Keratinocyte (primary cell): Measurements from ENCODE around the gene NRG3. TPM values are rescaled to one million over a fixed set of nuclear protein-coding genes. Genes with fewer than 3 reads are reported as not detected.

Experiments used
- DNase-seq: peaks from one replicate; pipeline ENCODE4 v3.0.0-alpha.2; 2011; ENCODE audit warnings: low read depth, missing footprints, low spot score
- FAIRE-seq: peaks from 2 replicates; lab custom pipeline; 2011; peaks lifted over from hg19 to GRCh38; lab: Jason Lieb, UNC
- H2AFZ ChIP-seq: 2 replicates; pipeline ENCODE4 v1.6.0; 2012; ENCODE audit warnings: low read length, control low read depth, inconsistent platforms; ENCODE audit not compliant: control insufficient read depth
- H3K27ac ChIP-seq: 2 replicates; pipeline ENCODE4 v1.5.1; 2011; ENCODE audit warnings: low read length; ENCODE audit not compliant: control insufficient read depth, insufficient read depth
- H3K27me3 ChIP-seq: 3 replicates; pipeline ENCODE4 v1.6.0; 2011; ENCODE audit warnings: low read length; ENCODE audit not compliant: control insufficient read depth, insufficient read depth; ENCODE audit errors: extremely low read depth
- H3K36me3 ChIP-seq, 2 experiments: 2 replicates in 1 of 2; 3 replicates in 1 of 2; pipeline ENCODE4 v1.5.1; 2011; ENCODE audit warnings: low read length in 2 of 2, mild to moderate bottlenecking in 1 of 2; ENCODE audit not compliant: control insufficient read depth in 2 of 2, insufficient read depth in 2 of 2; ENCODE audit errors: extremely low read depth in 1 of 2
- H3K4me1 ChIP-seq: 3 replicates; pipeline ENCODE4 v1.5.1; 2011; ENCODE audit warnings: low read length; ENCODE audit not compliant: control insufficient read depth, insufficient read depth; ENCODE audit errors: extremely low read depth
- H3K4me2 ChIP-seq: 3 replicates; pipeline ENCODE4 v1.6.0; 2011; ENCODE audit warnings: low read depth, low read length; ENCODE audit not compliant: control insufficient read depth, insufficient read depth; ENCODE audit errors: extremely low read depth
- H3K4me3 ChIP-seq, 3 experiments: fragments of 200-600 bp in 1 of 3; sonication (generic) in 1 of 3; 2 replicates in 2 of 3; 3 replicates in 1 of 3; pipeline ENCODE4 v1.5.1; 2011 to 2016; ENCODE audit warnings: low read length in 3 of 3, mild to moderate bottlenecking in 3 of 3, control low read depth in 2 of 3, inconsistent platforms in 1 of 3, low read depth in 1 of 3, mixed read lengths in 1 of 3, mixed run types in 1 of 3, moderate library complexity in 1 of 3; ENCODE audit not compliant: control insufficient read depth in 2 of 3, insufficient read depth in 2 of 3; ENCODE audit errors: extremely low read depth in 1 of 3
- H3K79me2 ChIP-seq: 2 replicates; pipeline ENCODE4 v1.6.0; 2012; ENCODE audit warnings: low read length; ENCODE audit not compliant: control insufficient read depth, insufficient read depth
- H3K9ac ChIP-seq: 3 replicates; pipeline ENCODE4 v1.6.0; 2011; ENCODE audit warnings: low read length; ENCODE audit not compliant: control insufficient read depth, insufficient read depth; ENCODE audit errors: extremely low read depth
- H3K9me1 ChIP-seq: 3 replicates; pipeline ENCODE4 v1.6.0; 2011; ENCODE audit warnings: low read length; ENCODE audit not compliant: control insufficient read depth, insufficient read depth; ENCODE audit errors: extremely low read depth
- H3K9me3 ChIP-seq: 2 replicates; pipeline ENCODE4 v1.5.1; 2012; ENCODE audit warnings: low read depth, low read length; ENCODE audit not compliant: control insufficient read depth
- H4K20me1 ChIP-seq: 3 replicates; pipeline ENCODE4 v1.6.0; 2011; ENCODE audit warnings: low read length; ENCODE audit not compliant: control insufficient read depth, insufficient read depth; ENCODE audit errors: extremely low read depth
- EZH2 ChIP-seq: IDR thresholded peaks from one replicate; pipeline ENCODE4 v1.6.1; 2012; ENCODE audit warnings: inconsistent platforms, mild to moderate bottlenecking, low read length, moderate library complexity
- dilution Hi-C: fragments of 300-500 bp; cut with MboI; formaldehyde crosslinking; loops from one replicate; pipeline ENCODE4 v1.7.0; 2020; ENCODE audit warnings: low sequenced_read_pairs; ENCODE audit not compliant: extremely low pct_ligation_motif_present
- polyA plus RNA-seq, 5 experiments: library from polyadenylated mRNA; depleted of rRNA in 3 of 5; stranded (reverse) in 3 of 5; stranded (forward) in 1 of 5; unstranded in 1 of 5; fragments of >200 nt; gene quantifications; 1 replicate in 1 of 5; 2 replicates in 3 of 5; 3 replicates in 1 of 5; pipeline versions ENCODE4 v1.2.1 to v1.2.3, GENCODE V29; 2011 to 2012; ENCODE audit warnings: missing spikeins in 2 of 5, low read depth in 1 of 5, low replicate concordance in 1 of 5
- TF ChIP-seq, protein P1 (sequence below), 3 experiments: IDR thresholded peaks in 1 of 3; conservative IDR thresholded peaks in 1 of 3; optimal IDR thresholded peaks in 1 of 3; 2 replicates in 2 of 3; 3 replicates in 1 of 3; pipeline versions ENCODE3 to v1.5.1; 2011; ENCODE audit warnings: low read length in 3 of 3, mild to moderate bottlenecking in 3 of 3, moderate library complexity in 2 of 3, control low read depth in 1 of 3, inconsistent platforms in 1 of 3; ENCODE audit not compliant: insufficient read depth in 2 of 3; ENCODE audit errors: extremely low read depth in 1 of 3

NRG3 gene
- polyA plus RNA-seq, 1 donor (not counting 4 experiments of a cell fraction or from before 2014, with no cell fraction given), result not detected

DNA sequence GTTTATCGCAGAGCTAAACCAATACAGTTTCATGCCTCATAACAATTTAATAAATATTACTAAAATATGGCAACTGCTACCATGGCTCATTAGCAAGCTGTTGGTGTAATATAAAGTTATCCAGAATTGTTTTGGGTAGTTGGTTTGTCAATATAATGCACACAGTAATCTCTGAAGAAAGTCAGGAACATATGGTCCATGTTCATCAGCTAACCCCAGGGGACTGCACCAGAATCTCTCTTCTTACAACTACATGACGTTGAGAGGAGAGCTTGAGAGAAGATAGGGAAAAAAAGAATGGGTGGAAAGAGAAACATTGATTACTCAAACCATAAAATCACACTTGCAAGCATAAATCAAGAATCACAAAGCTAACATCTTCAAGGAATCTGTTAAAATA is 333.7 kb downstream of the NRG3 start:
- FAIRE-seq (no peak), DNase-seq (no peak)
- Histone ChIP-seq H3K4me1 (no peaks in the 10 kb centered on the region), H3K4me2 (no peak overlapping the region), H3K9ac (no peak overlapping the region), H4K20me1 (no peaks in the 10 kb centered on the region), H3K36me3 (no peaks in the 10 kb centered on the region), H3K9me1 (no peaks in the 10 kb centered on the region), H3K79me2 (no peaks in the 10 kb centered on the region), H3K27ac (no peak overlapping the region), H2AFZ (no peak overlapping the region), H3K4me3 (no peak overlapping the region), H3K27me3 (no peaks in the 10 kb centered on the region), H3K9me3 (no peaks in the 10 kb centered on the region)
- dilution Hi-C loops, result no loop called here
- TF ChIP-seq, protein P1, sequence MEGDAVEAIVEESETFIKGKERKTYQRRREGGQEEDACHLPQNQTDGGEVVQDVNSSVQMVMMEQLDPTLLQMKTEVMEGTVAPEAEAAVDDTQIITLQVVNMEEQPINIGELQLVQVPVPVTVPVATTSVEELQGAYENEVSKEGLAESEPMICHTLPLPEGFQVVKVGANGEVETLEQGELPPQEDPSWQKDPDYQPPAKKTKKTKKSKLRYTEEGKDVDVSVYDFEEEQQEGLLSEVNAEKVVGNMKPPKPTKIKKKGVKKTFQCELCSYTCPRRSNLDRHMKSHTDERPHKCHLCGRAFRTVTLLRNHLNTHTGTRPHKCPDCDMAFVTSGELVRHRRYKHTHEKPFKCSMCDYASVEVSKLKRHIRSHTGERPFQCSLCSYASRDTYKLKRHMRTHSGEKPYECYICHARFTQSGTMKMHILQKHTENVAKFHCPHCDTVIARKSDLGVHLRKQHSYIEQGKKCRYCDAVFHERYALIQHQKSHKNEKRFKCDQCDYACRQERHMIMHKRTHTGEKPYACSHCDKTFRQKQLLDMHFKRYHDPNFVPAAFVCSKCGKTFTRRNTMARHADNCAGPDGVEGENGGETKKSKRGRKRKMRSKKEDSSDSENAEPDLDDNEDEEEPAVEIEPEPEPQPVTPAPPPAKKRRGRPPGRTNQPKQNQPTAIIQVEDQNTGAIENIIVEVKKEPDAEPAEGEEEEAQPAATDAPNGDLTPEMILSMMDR (optimal IDR thresholded peaks at IDR 0.05 in 1 of 3, IDR thresholded peaks at IDR 0.05 in 1 of 3, conservative IDR thresholded peaks at IDR 0.05 in 1 of 3; ENCODE audit: extremely low read depth in 1 of 3, insufficient read depth in 2 of 3, low read length in 3 of 3), result no peak
- no peak for TF ChIP-seq EZH2

DNA sequence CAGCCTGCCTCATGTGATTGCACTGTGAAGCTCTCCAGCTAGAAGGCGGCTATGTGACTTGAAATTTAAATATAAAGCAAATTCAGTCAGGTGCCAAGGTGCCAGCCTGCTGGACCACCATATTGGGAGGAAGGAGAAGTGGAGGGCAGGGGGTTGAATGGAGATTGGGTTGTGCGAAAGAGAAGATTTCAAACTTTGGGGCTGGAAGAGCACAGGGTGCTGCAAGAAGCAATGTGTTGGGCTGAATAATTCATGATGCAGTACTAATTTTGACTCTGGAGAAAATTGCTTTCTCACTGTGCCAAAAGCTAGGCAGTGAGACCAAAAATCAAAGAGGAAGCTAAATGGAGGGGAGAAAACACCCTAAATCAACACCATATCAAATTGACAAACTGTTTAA is 335.3 kb downstream of the NRG3 start:
- Histone ChIP-seq H3K79me2 (no peaks in the 10 kb centered on the region), H2AFZ (no peak overlapping the region), H4K20me1 (no peaks in the 10 kb centered on the region), H3K4me2 (no peak overlapping the region), H3K9ac (no peak overlapping the region), H3K27ac (no peak overlapping the region), H3K4me3 (no peak overlapping the region), H3K9me1 (no peaks in the 10 kb centered on the region), H3K9me3 (no peaks in the 10 kb centered on the region), H3K4me1 (no peaks in the 10 kb centered on the region), H3K36me3 (no peaks in the 10 kb centered on the region), H3K27me3 (no peaks in the 10 kb centered on the region)
- DNase-seq (no peak), FAIRE-seq (no peak)
- dilution Hi-C loops, result no loop called here
- TF ChIP-seq, protein P1 (optimal IDR thresholded peaks at IDR 0.05 in 1 of 3, IDR thresholded peaks at IDR 0.05 in 1 of 3, conservative IDR thresholded peaks at IDR 0.05 in 1 of 3; ENCODE audit: extremely low read depth in 1 of 3, insufficient read depth in 2 of 3, low read length in 3 of 3), result no peak
- TF ChIP-seq EZH2, result no peak
